OCI-LY1 (cell line): ENCODE results near the gene SPDL1.

Experiments used
- EZH2 ChIP-seq: fragments of 200-600 bp; sonication (generic), shearing (Covaris generic); IDR thresholded peaks from 2 replicates; pipeline ENCODE4 v1.8.0; 2017; ENCODE audit warnings: borderline replicate concordance, mixed run types, mild to moderate bottlenecking, antibody characterized with exemption, low read length, moderate library complexity, mixed read lengths
- TF ChIP-seq, protein P1 (sequence below): fragments of 200-600 bp; sonication (generic), shearing (Covaris generic); IDR thresholded peaks from 2 replicates; pipeline ENCODE4 v1.5.1; 2017; ENCODE audit warnings: mild to moderate bottlenecking, antibody characterized with exemption, low read length, moderate library complexity, mixed read lengths

DNA sequence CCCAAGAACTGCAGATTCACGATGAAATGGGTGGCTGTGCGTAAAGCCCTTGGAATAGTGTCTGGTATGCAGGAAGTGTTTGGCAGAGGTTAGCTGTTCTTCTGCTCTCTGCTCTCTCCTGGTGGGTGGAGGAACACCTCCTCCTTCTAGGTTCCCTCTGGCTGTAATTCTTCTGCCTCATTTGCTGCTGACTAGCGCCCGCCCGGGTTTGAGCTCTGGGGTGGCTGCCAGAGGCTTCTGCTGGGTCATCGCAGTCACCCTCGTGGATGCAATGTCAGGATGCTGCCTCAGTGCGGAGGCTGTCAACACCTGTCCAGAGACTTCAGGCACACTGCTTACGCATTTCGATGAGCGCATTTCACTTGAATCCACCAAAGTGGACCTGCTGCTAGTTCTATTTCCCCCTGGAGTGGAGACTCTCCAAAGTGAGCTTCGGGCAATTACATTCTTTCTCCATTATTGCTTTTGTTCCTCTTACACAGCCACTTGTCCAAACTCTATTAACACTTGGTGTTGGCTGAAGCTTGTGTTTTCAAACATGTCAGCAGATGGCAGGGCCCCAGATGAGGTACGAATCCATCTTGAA lies 65.2 kb downstream of the SPDL1 start:
- TF ChIP-seq, protein P1, sequence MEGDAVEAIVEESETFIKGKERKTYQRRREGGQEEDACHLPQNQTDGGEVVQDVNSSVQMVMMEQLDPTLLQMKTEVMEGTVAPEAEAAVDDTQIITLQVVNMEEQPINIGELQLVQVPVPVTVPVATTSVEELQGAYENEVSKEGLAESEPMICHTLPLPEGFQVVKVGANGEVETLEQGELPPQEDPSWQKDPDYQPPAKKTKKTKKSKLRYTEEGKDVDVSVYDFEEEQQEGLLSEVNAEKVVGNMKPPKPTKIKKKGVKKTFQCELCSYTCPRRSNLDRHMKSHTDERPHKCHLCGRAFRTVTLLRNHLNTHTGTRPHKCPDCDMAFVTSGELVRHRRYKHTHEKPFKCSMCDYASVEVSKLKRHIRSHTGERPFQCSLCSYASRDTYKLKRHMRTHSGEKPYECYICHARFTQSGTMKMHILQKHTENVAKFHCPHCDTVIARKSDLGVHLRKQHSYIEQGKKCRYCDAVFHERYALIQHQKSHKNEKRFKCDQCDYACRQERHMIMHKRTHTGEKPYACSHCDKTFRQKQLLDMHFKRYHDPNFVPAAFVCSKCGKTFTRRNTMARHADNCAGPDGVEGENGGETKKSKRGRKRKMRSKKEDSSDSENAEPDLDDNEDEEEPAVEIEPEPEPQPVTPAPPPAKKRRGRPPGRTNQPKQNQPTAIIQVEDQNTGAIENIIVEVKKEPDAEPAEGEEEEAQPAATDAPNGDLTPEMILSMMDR = no peak
- no peak for TF ChIP-seq EZH2
